ENCODE measurements around the gene SLC2A4RG.

SLC2A4RG gene

DNA sequence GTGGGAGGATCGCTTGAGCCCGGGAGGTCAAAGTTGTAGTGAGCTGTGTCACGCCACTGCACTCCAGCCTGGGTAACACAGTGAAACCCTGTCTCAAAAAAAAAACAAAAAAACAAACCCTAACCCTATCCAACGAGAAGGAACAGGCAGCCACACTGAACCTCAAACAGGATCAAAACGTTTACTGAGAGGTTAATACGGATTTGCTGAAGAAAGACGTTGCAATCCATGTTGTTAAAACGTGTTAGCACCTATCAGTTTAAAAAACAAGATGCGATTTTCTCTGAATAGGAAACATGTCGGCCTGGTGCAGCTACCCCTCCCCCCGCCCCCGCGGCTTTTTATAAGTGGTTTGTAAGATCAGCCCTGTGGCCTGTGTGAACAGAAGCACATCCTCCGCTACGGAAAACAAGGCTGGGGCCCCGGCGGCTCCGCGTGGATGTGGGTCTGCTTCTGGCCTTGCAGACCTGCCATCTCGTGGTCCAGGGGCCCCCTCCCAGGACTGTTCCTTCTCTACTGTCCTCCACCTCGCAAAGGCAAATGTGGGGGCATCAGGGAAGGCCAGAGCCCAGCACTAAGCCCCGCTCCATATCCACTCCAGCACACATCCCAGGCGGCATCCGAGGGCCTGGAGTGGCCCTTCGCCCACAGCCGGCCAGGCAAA is 11.4 kb downstream of the SLC2A4RG start:
- DNase-seq (ENCODE audit: extremely low spot score, insufficient read length, low read depth): no peak
- no peak for FAIRE-seq

GRCh38 chr20:63751471-63752271 is 12.1 kb downstream of the SLC2A4RG start:
- DNase-seq (ENCODE audit: extremely low spot score, insufficient read length, low read depth): no peak
- no peak for FAIRE-seq

DNA sequence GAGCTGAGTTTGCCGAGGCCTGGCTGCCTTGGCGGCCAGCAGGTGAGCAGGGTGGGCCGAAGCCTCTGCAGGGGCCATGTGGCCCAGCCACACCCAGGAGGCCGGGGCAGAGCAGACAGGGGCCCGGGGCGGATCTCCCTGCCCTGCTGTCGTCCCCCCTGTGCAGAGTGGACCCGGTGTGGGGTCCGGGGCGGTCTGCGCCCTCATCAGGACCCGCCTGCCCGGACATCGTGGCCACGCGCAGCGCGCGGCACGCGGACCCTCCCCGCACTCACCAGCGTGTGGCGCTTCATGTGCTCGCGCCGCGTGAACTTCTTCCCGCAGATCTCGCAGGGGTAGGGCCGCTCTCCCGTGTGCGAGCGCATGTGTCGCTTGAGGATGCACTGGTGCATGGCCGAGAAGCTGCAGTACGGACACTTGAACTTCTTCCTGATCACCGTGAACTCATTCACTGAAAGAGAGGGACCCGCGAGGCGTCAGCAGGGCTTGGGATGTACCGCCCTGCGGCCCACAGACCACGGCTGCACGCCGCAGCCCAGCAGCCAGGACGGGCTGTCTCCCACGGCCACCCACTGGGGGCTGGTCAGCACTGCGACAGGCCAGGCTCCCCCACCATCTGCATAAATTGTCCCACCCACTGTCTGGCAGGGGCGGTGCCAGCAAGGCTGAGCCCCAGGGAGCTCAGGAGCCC is 13.0 kb downstream of the SLC2A4RG start:
- FAIRE-seq (no peak), DNase-seq (ENCODE audit: extremely low spot score, insufficient read length, low read depth) (no peak)

GRCh38 chr20:63753381-63753780 is 13.8 kb downstream of the SLC2A4RG start:
- DNase-seq (ENCODE audit: extremely low spot score, insufficient read length, low read depth): no peak
- FAIRE-seq: no peak

- FAIRE-seq (no peak), DNase-seq (ENCODE audit: extremely low spot score, insufficient read length, low read depth) (no peak)
Observed at GRCh38 chr20:63754008-63754407, 14.4 kb downstream of the SLC2A4RG start.

- FAIRE-seq: no peak
- no peak for DNase-seq (ENCODE audit: extremely low spot score, insufficient read length, low read depth)
Observed at GRCh38 chr20:63755933-63756647, 16.5 kb downstream of the SLC2A4RG start.

DNA sequence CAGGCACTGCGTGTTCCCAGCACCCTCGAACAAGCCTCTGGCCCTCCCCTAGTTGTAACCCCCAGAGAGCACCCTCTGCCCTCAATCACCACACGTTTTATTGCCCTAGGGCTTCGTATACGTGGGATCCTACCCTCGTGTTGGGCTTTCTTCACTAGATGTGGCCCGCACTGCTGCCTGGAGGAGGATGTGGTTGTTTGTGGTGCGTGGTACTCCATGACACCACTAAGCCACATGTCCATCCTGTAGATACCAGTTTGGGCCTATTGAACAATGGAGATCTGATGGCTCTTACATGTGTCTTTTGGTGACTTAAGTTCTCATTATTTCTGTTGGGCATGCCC is 17.0 kb downstream of the SLC2A4RG start:
- FAIRE-seq: no peak
- no peak for DNase-seq (ENCODE audit: extremely low spot score, insufficient read length, low read depth)

DNA sequence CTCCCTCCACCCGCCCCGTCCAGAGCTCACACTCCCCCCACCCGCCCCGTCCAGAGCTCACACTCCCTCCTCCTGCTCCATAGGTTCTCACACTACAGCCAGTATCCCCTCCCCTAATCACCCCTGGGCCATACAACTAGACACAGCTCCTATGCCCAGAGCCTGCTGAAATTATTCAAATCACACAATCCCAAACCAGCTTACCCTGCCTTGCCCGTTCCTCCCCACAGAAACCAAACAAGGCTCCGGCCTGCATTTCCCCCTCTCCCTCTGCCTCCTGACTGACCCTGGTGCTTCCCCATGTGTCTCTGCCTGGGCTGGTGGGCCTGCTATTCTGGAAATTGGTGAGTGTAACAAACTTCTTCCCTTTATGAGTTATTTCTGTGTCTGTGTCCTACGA is 18.6 kb downstream of the SLC2A4RG start:
- no peak for FAIRE-seq
- no peak for DNase-seq (ENCODE audit: extremely low spot score, insufficient read length, low read depth)

GRCh38 chr20:63759377-63759901 is 19.9 kb downstream of the SLC2A4RG start:
- no peak for DNase-seq (ENCODE audit: extremely low spot score, insufficient read length, low read depth)

GRCh38 chr20:63765082-63765873 is 25.7 kb downstream of the SLC2A4RG start:
- no peak for FAIRE-seq

More at GRCh38 chr20:63759377-63759901, 19.9 kb downstream of the SLC2A4RG start:
- no peak for FAIRE-seq

GRCh38 chr20:63765902-63766301 is 26.3 kb downstream of the SLC2A4RG start:
- FAIRE-seq (no peak), DNase-seq (ENCODE audit: extremely low spot score, insufficient read length, low read depth) (no peak)

More at GRCh38 chr20:63765082-63765873, 25.7 kb downstream of the SLC2A4RG start:
- DNase-seq (ENCODE audit: extremely low spot score, insufficient read length, low read depth): no peak

DNA sequence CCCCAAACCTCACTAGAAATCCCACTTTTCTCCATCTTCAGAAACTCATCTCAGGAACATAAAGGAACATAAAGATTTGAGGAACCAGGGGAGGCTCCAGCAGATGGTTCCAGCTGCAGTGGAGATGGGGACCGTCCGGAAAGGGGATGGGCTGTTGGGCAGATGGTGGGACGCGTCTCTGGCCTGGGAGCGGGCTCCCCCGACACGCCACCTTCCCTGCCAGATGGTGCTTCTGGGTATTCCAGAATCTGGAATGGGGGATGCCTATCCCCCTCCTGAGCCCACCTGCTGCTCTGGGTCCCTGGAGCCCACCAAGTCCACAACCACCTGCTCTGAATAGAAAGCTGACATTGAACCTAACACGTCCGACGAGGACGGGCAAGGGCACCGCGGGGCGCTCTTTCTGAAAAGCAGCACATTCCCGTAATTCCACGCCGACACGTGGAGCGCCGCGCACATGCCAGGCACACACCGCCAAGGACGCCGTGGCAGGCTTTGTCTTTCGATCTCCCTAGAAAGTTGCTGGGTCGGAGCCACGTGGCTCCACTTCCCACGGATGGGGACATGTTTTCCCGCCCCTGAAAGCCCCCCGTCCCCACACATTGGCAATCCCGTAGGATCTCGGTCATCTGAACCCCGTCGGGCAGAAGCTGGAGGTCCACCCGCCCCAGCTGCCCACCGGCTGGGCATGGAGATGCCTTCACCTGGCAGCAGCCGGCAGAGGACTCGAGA is 27.3 kb downstream of the SLC2A4RG start:
- DNase-seq (ENCODE audit: extremely low spot score, insufficient read length, low read depth) (no peak), FAIRE-seq (no peak)

GRCh38 chr20:63767456-63767855 is 27.9 kb downstream of the SLC2A4RG start:
- no peak for FAIRE-seq
- DNase-seq (ENCODE audit: extremely low spot score, insufficient read length, low read depth): no peak

- FAIRE-seq: no peak
- no peak for DNase-seq (ENCODE audit: extremely low spot score, insufficient read length, low read depth)
Observed at GRCh38 chr20:63767886-63768285, 28.3 kb downstream of the SLC2A4RG start.

DNA sequence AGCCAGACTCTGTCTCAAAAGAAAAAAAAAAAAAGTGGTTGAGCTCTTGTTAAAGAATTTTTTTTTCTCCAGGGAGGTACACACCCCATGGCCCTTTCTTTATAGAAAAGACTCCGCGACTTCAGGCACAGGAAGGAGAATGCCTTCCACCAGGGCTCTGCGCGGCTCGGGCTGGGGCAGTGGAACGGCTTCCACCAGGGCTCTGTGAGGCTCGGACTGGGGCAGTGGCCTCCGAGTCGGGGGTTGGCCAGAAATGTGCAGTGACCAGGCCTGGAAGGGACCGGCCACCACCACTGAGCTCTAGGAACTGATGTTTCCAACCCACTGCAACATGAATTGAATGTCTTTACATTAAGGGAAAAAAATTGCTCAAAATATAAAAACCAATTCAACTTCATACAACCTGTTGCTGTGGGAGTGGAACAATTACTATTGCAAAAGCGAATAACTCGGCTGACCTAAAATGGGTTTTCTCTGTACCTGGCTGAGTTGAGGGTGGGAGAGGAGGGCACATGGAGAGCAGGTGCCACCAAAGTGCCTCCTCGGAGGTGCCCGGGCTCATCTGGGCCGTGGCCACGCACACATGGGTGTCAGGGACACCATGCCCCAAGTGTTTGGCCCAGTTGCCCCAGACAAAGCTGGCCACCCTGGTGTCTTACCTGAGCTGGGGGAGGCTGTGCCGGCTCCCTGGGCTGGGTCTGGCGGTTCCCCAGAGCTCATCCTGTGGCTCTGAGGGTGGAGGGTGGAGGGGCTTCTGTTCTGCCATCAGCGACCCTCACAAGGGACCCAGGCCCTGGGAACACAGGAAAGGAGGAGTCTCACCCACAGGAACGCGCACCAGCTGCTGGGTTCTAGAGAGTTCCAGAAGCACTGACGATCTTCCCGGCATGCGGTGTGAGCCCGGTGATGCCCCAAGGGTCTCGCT is 29.3 kb downstream of the SLC2A4RG start:
- no peak for FAIRE-seq
- DNase-seq (ENCODE audit: extremely low spot score, insufficient read length, low read depth): no peak

GRCh38 chr20:63769891-63770474 is 30.4 kb downstream of the SLC2A4RG start:
- no peak for DNase-seq (ENCODE audit: extremely low spot score, insufficient read length, low read depth)
- FAIRE-seq: no peak

DNA sequence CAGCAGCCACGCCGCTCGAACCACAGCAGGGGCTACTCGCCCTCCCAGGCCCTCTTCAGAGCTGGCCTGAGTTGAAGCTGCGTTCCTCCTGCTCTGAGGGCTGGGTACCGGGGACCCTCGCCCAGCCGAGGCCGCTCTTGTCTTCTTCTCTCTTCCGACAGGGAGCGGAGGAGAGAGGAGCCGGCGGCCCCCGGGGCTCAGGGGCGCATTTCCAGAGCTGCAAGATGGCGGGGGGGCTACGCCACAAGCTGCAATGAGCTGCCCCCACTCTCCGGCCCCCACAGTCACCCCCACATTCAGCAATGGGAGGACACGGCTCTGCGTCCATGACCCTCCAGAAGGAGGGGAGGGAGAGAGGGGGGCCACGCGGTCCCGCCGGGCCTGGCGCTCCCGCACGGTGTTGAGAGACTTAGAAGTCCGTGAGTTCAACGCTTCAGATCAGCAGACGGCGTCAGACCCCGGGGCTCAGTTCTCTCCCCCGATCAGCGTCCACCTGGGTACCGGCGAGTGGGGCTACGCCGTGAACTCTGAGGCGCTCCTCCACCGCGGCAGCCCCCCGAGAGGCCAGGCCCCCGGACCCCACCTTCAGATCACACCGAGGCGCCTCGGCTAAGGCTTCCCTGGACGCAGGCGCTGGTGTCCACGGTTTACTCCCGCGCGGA is 31.6 kb downstream of the SLC2A4RG start:
- FAIRE-seq: no peak
- DNase-seq (ENCODE audit: extremely low spot score, insufficient read length, low read depth): no peak

All from GM18507 (cell line).